GM12891 (cell line): Measurements from ENCODE around the gene DMWD.

Source experiments
- POLR2A ChIP-seq: IDR thresholded peaks from 2 replicates; pipeline ENCODE4 v1.6.1; 2011; ENCODE audit warnings: low read depth, low read length, control low read depth
- POLR2AphosphoS5 ChIP-seq: IDR thresholded peaks from 2 replicates; pipeline ENCODE4 v1.6.1; 2011; ENCODE audit warnings: low read depth, low read length, control low read depth
- SPI1 ChIP-seq: IDR thresholded peaks from 2 replicates; pipeline ENCODE4 v1.6.1; 2011; ENCODE audit warnings: low read depth, low read length, control low read depth
- TAF1 ChIP-seq: IDR thresholded peaks from 2 replicates; pipeline ENCODE4 v1.6.1; 2011; ENCODE audit warnings: low read depth, low read length, control low read depth

- TF ChIP-seq POLR2A (no peak), TAF1 (no peak), SPI1 (no peak), POLR2AphosphoS5 (no peak)
Observed at GRCh38 chr19:45747513-45747912, 45.1 kb downstream of the DMWD start.
